Astrocyte of the spinal cord (primary cell): ENCODE measurements around the gene KLHL15.
A peak's percentile ranks its signal among the peaks of the same experiment; 100 is the strongest.

Experiments
- DNase-seq: peaks from one replicate; pipeline ENCODE4 v3.0.0; 2011; ENCODE audit warnings: low read depth, low spot score
- H3K4me3 ChIP-seq: 2 replicates; pipeline ENCODE4 v1.5.1; 2011; ENCODE audit warnings: low read depth, mild to moderate bottlenecking, low read length, moderate library complexity
- in situ Hi-C: cut with HindIII; loops from 2 replicates; pipeline ENCODE4 v1.10.0; 2017; ENCODE audit warnings: low sequenced_read_pairs
- TF ChIP-seq, protein P1 (sequence below): IDR thresholded peaks from 2 replicates; pipeline ENCODE4 v1.5.1; 2012; ENCODE audit warnings: low read depth, mild to moderate bottlenecking, low read length, inconsistent platforms

Gene KLHL15

DNA sequence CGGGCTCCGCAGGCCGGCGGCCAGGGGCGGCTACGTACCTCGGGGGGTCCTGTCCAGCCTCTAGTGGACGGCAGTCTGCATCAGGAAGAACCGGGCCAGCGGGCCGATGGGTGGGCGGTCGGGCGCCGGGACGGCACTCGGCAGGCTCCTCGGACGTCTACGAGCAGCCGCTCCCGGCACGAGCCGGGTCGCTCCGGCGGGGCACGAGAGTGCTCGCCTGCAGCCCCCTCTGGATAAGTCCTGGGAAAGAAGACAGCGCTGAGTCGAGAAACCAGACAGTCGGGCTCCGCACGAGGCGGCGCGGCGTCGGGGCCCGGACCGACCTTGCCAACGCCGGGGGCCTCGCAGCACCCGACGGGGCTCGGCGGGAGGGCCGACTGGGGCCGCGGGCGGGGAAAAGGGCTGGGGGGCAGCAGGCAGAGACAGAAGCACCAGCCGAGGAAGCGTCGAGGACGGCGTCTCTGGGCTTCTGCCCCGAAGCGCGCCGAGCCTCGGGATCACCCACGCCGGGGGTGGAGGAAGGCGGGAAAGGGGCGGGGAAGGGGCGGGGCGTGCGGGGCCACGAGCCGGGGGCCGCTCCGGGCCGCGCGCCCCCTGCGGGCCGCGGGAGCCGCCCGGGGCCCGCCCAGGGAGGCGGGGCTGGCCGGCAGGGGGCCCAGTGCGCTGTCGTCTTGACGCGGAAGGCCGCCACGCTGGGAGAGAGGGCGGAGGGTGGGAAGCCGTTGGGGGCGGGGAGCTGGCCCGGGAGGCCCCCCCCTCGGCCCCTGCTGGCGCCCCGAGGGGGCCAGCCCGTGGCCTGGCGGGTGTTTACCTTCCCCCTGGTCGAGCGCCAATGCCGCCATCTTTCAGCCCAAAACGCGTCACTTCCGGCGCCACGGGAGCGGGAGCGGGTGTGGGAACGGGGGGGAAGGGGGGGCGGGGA is 1.9 kb downstream of the KLHL15 start:
- DNase-seq, result peak; percentile 93
- in situ Hi-C loops, result no loop called here
- TF ChIP-seq, protein P1, sequence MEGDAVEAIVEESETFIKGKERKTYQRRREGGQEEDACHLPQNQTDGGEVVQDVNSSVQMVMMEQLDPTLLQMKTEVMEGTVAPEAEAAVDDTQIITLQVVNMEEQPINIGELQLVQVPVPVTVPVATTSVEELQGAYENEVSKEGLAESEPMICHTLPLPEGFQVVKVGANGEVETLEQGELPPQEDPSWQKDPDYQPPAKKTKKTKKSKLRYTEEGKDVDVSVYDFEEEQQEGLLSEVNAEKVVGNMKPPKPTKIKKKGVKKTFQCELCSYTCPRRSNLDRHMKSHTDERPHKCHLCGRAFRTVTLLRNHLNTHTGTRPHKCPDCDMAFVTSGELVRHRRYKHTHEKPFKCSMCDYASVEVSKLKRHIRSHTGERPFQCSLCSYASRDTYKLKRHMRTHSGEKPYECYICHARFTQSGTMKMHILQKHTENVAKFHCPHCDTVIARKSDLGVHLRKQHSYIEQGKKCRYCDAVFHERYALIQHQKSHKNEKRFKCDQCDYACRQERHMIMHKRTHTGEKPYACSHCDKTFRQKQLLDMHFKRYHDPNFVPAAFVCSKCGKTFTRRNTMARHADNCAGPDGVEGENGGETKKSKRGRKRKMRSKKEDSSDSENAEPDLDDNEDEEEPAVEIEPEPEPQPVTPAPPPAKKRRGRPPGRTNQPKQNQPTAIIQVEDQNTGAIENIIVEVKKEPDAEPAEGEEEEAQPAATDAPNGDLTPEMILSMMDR, result no peak

GRCh38 chrX:24023972-24024669 is 2.9 kb downstream of the KLHL15 start:
- in situ Hi-C loops, result no loop called here
- H3K4me3 ChIP-seq, result peak overlapping the region; percentile 57
- DNase-seq, result peak; percentile 36
- TF ChIP-seq, protein P1, result no peak

More for the DNA sequence above, 1.9 kb downstream of the KLHL15 start:
- peak overlapping the region; percentile 57 for H3K4me3 ChIP-seq

DNA sequence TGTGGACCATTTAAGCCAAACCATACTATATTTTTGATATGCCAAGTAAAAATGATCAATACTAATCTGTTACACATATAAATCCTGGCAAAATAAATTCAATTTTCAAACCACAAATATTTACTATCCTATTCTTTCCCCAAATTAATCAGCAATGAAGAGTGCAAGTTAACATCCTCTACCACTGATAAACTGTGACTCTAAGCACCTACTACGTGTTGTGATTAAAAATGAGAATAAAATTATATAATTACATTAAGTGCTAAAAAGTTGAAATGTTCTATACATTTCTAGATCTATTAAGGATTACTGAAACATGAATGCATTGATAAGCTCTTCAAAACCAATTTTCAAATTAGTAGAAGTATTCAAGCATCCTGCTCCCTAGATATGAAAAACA is 3.4 kb downstream of the KLHL15 start:
- TF ChIP-seq, protein P1, result no peak
- peak overlapping the region; percentile 57 for H3K4me3 ChIP-seq
- no peak for DNase-seq
- in situ Hi-C loops, result no loop called here

GRCh38 chrX:24020306-24020876 is 6.6 kb downstream of the KLHL15 start:
- no peak overlapping the region for H3K4me3 ChIP-seq
- no peak for DNase-seq
- TF ChIP-seq, protein P1, result no peak
- in situ Hi-C loops, result no loop called here

DNA sequence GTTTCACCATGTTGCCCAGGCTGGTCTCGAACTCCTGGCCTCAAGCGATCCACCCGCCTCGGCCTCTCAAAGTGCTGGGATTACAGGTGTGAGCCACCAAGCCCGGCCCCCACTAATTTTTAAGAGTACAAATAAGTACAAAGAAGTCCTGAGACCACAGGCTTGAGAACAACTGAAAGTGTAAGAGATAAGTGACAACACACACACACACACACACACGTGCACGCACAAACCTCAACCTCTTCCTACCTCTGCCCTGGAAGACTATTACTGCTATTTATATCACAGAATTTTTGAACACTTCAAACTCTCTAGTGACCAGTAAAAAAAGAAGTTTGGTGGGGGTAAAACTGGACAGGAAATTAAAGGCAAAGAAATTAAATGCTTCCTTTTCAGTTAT is 7.5 kb downstream of the KLHL15 start:
- DNase-seq, result no peak

GRCh38 chrX:24018809-24019208 is 8.2 kb downstream of the KLHL15 start:
- no peak overlapping the region for H3K4me3 ChIP-seq
- TF ChIP-seq, protein P1, result no peak
- in situ Hi-C loops, result no loop called here
- DNase-seq, result no peak

More for the DNA sequence above, 7.5 kb downstream of the KLHL15 start:
- in situ Hi-C loops, result no loop called here
- TF ChIP-seq, protein P1, result no peak
- H3K4me3 ChIP-seq, result no peak overlapping the region
